ENCODE measurements around the gene CCL8.

The CCL8 gene

DNA sequence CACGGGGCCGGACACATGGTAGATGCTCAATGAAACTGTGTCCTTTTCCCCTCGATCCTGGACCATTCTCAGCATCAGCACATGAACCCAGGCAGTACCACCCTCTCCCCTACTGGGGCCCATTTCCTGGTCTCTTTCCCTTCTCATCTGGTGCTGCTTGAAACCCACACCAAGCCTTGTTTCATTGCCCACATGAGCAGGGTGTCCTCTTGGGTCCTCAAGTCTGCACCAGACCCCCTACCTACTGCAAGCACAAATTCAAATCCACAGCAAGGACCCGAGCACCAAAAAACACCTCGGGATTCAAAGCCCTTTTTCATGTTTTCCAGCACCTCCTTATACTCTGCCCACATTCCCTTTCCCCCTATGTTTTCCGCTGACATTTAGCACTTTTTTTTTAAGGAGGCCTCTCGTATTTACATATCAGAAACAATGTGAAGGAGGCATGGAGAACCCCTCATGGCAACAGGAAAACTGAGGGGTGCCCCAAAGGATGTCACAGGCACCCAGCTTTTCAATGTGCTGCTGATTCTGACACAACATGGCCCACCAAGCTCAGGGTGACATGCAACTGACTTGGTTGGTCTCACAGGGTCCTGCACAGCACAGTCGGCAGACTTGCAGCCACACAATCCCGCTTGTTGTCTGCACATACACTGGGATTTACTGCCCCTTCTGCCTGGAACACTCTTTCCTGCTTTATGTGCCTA lies 48.4 kb downstream of the CCL8 start:
- no peak for DNase-seq (ENCODE audit: low read depth)

DNA sequence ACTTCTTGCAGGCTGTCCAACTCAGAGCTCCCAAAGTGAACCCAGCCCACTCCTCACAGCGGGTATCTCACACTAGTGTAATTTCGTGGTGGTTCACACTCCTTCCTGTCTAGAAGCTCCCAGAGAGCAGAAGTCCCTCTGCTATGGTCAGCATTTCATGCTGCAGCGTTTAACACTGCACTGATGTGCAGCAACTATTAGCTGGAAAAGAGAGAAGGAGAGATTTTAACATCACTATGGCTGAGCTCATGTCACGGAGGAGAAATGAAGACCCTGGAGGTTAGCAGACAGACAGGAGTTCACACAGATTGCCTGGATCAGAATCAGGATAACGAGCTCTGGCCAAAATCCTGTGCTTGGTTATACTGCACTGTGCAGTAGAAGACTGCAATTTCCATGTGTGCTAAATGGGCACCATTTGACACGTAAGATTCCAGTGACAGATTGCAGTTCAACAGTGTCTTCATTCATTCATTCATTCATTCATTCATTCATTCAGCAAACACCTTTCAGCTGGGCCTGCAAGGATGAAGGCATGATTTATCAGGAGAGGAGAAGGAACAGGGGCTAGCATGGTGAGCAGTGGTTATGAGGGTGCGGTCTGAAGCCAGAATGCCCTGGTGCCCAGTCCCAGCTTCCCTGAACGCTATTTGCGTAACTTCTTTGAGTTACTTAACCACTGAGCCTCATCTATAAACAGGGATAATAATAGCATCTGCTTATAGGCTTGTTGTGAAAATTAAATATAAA lies 49.1 kb downstream of the CCL8 start:
- no peak for DNase-seq (ENCODE audit: low read depth)

DNA sequence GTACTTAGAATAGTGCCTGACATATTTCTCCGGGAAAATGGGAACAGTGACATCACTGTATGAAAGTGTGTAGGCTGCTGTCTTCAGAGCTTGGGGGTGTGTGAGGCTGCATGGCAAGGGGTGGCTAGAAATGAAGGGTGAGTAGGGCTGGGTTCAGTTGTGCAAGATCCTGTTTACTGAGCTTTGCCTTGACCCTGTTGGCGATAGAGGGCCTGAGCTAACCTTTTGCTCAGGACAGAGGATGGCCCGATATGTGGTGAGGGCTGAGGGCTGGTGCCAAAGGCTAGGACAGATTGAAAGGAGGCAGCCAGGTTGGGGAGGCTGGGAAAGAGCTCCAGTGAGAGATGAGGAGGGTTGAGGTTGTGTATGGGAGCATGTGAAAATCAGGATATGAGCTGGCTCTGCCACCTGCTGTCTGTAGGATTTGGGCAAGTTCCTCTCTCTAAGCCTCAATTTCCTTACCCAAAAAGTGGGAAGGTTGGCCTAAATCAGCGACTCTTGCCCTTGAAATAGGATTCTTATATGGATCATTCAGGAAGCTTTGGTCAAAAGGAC lies 49.8 kb downstream of the CCL8 start:
- no peak for DNase-seq (ENCODE audit: low read depth)

DNA sequence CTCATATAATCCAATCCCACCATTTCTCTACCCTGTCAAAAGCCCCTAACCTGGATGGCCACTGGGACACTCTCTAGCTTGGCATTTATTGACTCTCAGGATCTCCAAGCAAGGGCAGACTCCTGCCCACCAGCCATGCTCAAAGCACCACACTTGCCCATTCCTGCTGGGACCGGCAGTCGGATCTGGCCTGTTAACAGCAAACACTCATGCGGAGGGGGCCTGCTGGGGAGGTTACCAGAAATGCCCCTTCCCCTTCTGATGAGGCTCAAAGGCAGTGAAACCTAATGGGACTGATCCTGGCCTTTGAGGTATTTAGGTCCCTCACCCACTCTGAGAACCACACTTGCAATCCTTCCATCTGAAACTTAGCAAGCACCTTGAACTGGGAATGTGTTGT lies 50.3 kb downstream of the CCL8 start:
- DNase-seq (ENCODE audit: low read depth): no peak

DNA sequence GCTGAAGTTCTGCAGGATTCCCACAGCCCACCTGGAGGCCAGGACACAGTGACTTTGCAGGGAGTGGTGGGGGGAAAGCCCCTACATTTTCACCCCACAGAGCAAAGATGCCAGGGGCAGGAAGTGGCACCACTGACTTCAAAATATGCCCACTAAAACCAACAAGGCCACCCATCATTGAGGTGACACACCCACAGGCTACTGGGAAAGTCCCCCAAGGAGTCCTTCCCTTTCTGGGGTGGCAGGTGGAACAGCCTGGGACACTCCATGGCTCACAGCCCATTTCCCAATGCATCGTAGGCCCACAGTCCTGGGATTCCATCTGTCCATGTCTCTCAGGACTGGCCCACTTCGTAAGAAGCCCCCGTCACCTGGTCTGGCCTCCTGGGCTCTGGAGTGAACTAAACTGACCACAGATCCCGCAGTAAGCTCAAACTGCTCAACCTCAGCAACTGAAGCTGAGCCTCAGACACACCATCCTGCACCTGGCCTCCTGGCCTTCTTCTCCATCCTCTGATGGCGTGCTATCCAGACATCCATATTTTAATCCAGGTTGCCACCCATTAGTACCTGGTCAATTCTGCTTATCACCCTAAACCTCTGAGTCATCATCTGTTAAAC lies 51.3 kb downstream of the CCL8 start:
- DNase-seq (ENCODE audit: low read depth): no peak

DNA sequence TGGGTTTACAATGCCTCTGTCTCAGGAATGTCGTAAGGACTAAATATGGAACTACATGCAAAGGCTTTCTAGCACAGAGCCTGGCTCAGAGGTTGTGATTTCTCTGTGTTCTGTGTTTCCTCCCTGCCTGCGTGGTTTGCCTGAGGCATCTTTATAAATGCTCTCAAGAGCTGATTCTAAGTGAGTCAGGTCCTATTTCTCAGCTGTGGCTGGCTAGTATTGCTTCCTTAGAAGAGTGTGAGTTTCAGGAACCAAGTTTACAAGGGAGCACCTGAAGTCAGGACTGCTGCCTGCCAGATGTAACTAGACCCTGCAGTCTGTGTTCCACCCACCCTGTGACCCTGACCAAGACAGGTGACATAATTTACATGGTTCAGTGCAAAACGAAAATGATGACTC lies 51.8 kb downstream of the CCL8 start:
- no peak for DNase-seq (ENCODE audit: low read depth)
